ENCODE data around the gene PCDH9.

DNA sequence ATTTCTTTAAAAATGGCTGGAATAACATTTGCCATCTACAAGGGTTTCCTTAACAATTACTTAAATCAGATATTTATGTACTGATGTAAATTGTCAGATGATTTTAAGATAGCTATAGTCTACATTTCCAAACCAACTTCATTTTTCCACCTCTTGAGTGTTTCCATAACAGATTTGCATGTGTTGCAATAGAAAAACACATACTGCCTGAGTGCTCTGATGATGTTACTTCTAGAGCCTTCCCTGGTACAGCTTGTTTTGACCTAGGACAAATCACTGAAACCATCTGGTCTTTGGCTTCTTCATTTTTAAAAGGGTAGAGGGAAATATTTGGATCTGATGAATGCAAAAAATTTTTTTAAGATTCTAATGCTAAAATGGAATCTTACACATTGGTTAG is 245.9 kb downstream of the PCDH9 start:
- TF ChIP-seq, protein P1, sequence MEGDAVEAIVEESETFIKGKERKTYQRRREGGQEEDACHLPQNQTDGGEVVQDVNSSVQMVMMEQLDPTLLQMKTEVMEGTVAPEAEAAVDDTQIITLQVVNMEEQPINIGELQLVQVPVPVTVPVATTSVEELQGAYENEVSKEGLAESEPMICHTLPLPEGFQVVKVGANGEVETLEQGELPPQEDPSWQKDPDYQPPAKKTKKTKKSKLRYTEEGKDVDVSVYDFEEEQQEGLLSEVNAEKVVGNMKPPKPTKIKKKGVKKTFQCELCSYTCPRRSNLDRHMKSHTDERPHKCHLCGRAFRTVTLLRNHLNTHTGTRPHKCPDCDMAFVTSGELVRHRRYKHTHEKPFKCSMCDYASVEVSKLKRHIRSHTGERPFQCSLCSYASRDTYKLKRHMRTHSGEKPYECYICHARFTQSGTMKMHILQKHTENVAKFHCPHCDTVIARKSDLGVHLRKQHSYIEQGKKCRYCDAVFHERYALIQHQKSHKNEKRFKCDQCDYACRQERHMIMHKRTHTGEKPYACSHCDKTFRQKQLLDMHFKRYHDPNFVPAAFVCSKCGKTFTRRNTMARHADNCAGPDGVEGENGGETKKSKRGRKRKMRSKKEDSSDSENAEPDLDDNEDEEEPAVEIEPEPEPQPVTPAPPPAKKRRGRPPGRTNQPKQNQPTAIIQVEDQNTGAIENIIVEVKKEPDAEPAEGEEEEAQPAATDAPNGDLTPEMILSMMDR (IDR thresholded peaks at IDR 0.05; ENCODE audit: insufficient read depth, low read depth, low read length) = no peak
- no peak for TF ChIP-seq EZH2 (IDR thresholded peaks at IDR 0.05; ENCODE audit: insufficient read depth, low read length)

Data from astrocyte (in vitro differentiated cells and primary cell).